Mesothelial cell of epicardium (in vitro differentiated cells): ENCODE measurements around the gene ITGA5. TPM values are rescaled to one million over a fixed set of nuclear protein-coding genes. Genes with fewer than 3 reads are reported as not detected.

Experiments used
- DNase-seq, 2 experiments: peaks; one replicate each; pipeline ENCODE4 v3.0.0; 2021; ENCODE audit warnings: low spot score in 2 of 2; ENCODE audit not compliant: unreplicated experiment in 2 of 2
- H3K27ac Mint-ChIP-seq: 2 replicates; pipeline ENCODE4 v1.8.0; 2021; ENCODE audit warnings: mixed read lengths
- H3K27me3 Mint-ChIP-seq: 2 replicates; pipeline ENCODE4 v1.8.0; 2021; ENCODE audit warnings: low read depth, mixed read lengths
- H3K36me3 Mint-ChIP-seq: 2 replicates; pipeline ENCODE4 v1.8.0; 2021; ENCODE audit warnings: mixed read lengths
- H3K4me1 Mint-ChIP-seq: 2 replicates; pipeline ENCODE4 v1.8.0; 2021; ENCODE audit warnings: mixed read lengths
- H3K4me3 Mint-ChIP-seq: 2 replicates; pipeline ENCODE4 v1.8.0; 2021; ENCODE audit warnings: mild to moderate bottlenecking, moderate library complexity, mixed read lengths
- H3K9me3 Mint-ChIP-seq: 2 replicates; pipeline ENCODE4 v1.8.0; 2021; ENCODE audit warnings: mixed read lengths
- total RNA-seq: library from RNA; stranded (reverse); gene quantifications from 3 replicates; pipeline ENCODE4 v1.2.1, GENCODE V29; 2021
- TF ChIP-seq, protein P1 (sequence below): fragments of 200-600 bp; sonication (generic); IDR thresholded peaks from one replicate; pipeline ENCODE4 v1.5.0; 2021; ENCODE audit warnings: antibody characterized with exemption; ENCODE audit not compliant: unreplicated experiment

ITGA5 gene
- total RNA-seq, 1 donor from 2014 or later: 65.3 TPM

GRCh38 chr12:54386403-54387113 lies 32.5 kb downstream of the ITGA5 start:
- TF ChIP-seq, protein P1, sequence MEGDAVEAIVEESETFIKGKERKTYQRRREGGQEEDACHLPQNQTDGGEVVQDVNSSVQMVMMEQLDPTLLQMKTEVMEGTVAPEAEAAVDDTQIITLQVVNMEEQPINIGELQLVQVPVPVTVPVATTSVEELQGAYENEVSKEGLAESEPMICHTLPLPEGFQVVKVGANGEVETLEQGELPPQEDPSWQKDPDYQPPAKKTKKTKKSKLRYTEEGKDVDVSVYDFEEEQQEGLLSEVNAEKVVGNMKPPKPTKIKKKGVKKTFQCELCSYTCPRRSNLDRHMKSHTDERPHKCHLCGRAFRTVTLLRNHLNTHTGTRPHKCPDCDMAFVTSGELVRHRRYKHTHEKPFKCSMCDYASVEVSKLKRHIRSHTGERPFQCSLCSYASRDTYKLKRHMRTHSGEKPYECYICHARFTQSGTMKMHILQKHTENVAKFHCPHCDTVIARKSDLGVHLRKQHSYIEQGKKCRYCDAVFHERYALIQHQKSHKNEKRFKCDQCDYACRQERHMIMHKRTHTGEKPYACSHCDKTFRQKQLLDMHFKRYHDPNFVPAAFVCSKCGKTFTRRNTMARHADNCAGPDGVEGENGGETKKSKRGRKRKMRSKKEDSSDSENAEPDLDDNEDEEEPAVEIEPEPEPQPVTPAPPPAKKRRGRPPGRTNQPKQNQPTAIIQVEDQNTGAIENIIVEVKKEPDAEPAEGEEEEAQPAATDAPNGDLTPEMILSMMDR: no peak
- Mint-ChIP-seq H3K4me3 (no peak overlapping the region), H3K9me3 (no peaks in the 10 kb centered on the region), H3K36me3 (peaks cover 8% of the 10 kb centered on the region), H3K27me3 (no peaks in the 10 kb centered on the region), H3K27ac (peak overlapping the region; percentile 90), H3K4me1 (peaks cover 59% of the 10 kb centered on the region)
- no peak for DNase-seq

DNA sequence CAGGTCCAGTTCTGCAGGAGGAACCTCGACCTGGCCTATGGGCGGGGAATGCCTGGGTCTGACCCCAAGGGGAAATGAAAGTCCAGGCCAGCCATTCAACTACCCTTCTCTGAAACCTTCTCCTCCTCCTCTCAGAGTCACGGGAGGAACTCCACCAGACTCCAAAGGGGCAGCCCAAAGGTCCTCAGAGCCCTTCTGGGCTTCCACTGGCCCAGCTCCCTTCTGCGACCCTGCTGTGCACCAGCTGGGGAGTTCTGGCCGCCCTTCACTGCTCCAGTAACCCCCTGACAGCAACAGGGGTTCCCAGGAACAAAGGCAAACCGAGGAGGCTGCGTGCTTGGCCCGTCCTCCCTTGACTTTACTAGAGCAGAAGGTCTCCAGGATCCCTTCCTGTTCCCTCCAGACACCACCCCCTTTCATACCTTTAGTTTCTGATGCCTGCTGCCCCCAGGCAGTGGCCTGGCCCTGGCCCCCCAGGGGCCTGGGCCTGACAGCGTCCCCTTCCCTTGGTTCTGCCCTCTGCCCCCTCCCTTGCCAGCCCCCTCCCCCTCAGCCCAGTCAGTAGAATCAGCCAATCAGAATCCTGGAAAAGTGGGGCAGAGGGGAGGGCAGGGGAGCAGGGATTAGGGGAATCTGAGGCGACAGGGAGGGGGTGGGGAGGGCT lies 33.7 kb downstream of the ITGA5 start:
- no peaks in the 10 kb centered on the region for H3K9me3 Mint-ChIP-seq
- no peak for DNase-seq
- peak overlapping the region; percentile 15 for H3K27ac Mint-ChIP-seq
- H3K4me3 Mint-ChIP-seq: no peak overlapping the region
- peaks cover 8% of the 10 kb centered on the region for H3K36me3 Mint-ChIP-seq
- TF ChIP-seq, protein P1: no peak
- H3K27me3 Mint-ChIP-seq: no peaks in the 10 kb centered on the region
- H3K4me1 Mint-ChIP-seq: peaks cover 58% of the 10 kb centered on the region

DNA sequence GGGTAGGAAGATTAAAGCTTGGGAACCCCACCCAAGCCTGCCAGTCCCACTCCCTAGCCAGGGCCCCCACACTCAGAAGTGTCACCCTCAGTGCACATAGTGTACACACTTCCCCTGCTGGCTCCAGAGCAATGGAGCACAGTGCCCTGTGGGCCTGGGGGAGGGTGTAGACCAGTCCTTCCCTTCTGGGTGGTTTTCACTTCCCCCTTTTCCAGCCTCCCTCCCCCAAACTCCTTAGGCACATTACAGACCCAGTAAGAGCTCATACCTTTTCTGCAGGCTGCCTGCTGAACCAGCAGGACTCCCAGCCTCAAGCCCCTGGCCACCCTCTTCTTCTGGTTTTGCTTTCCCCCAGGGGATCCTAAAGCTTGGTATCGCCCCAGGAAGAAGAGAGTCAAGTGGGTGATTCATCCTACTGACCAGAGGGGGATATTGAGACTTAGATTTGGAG lies 34.5 kb downstream of the ITGA5 start, which contains the start of gene ZNF385A:
Gene ZNF385A (minus strand): TSS at position 143 of the 451 bp plus-strand sequence. CDS start 219 bp downstream, outside the sequence.
- peak within 1 kb of the TSS; percentile 15 for H3K27ac Mint-ChIP-seq
- no peaks in the 10 kb centered on the region for H3K27me3 Mint-ChIP-seq
- DNase-seq: no peak
- peaks cover 55% of the 10 kb centered on the region for H3K4me1 Mint-ChIP-seq
- TF ChIP-seq, protein P1: no peak
- no peaks in the 10 kb centered on the region for H3K9me3 Mint-ChIP-seq
- H3K4me3 Mint-ChIP-seq: no peak within 1 kb of the TSS
- H3K36me3 Mint-ChIP-seq: peaks cover 10% of the 10 kb centered on the region

DNA sequence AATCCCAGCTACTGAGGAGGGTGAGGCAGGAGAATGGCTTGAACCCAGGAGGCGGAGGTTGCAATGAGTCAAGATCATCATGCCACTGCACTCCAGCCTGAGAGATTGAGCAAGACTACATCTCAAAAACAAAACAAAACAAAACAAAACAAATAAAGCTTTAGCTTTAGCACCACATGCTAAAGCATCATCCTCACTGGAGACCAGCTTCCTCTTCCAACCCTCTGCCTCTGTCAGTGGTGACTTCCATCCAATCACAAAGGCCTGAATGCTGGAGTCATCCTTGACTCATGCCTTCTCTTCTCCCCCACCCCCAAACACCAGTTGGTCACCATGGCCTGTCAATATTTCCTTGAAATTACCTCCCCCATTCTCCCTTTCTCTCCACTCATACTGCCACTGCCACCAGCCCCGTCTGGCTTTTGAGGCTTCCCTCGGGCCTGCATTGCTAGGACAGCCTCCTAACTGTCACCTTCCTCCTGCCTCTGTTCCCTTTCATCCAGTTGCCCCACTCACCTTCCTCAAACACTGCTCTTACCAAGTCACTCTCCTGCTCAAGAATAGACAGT lies 35.9 kb downstream of the ITGA5 start:
- peaks cover 51% of the 10 kb centered on the region for H3K4me1 Mint-ChIP-seq
- no peak for DNase-seq
- peaks cover 10% of the 10 kb centered on the region for H3K36me3 Mint-ChIP-seq
- H3K27me3 Mint-ChIP-seq: no peaks in the 10 kb centered on the region
- no peak overlapping the region for H3K4me3 Mint-ChIP-seq
- H3K9me3 Mint-ChIP-seq: no peaks in the 10 kb centered on the region
- TF ChIP-seq, protein P1: no peak
- no peak overlapping the region for H3K27ac Mint-ChIP-seq

GRCh38 chr12:54381136-54381535 lies 37.9 kb downstream of the ITGA5 start:
- peaks cover 45% of the 10 kb centered on the region for H3K4me1 Mint-ChIP-seq
- H3K27me3 Mint-ChIP-seq: no peaks in the 10 kb centered on the region
- TF ChIP-seq, protein P1: no peak
- no peak overlapping the region for H3K27ac Mint-ChIP-seq
- peaks cover 15% of the 10 kb centered on the region for H3K36me3 Mint-ChIP-seq
- no peaks in the 10 kb centered on the region for H3K9me3 Mint-ChIP-seq
- no peak for DNase-seq
- no peak overlapping the region for H3K4me3 Mint-ChIP-seq
